Retinal pigment epithelial cell (primary cell): ENCODE results near the gene ABHD2.
"Not testable (repeated sequence)": the region's sequence is repeated elsewhere in the genome, so short reads cannot be mapped to it uniquely, and the experiment has no call there.

ENCODE experiments used
- DNase-seq: peaks from one replicate; pipeline ENCODE4 v3.0.0-alpha.2; 2010; ENCODE audit warnings: low read depth
- H3K4me3 ChIP-seq: 2 replicates; pipeline ENCODE4 v1.5.1; 2011; ENCODE audit warnings: mild to moderate bottlenecking, low read length, control low read depth, moderate library complexity
- CTCF ChIP-seq: conservative IDR thresholded peaks from 2 replicates; pipeline ENCODE4 v1.5.1; 2011; ENCODE audit warnings: low read depth, low read length, control low read depth, inconsistent platforms

ABHD2 gene

DNA sequence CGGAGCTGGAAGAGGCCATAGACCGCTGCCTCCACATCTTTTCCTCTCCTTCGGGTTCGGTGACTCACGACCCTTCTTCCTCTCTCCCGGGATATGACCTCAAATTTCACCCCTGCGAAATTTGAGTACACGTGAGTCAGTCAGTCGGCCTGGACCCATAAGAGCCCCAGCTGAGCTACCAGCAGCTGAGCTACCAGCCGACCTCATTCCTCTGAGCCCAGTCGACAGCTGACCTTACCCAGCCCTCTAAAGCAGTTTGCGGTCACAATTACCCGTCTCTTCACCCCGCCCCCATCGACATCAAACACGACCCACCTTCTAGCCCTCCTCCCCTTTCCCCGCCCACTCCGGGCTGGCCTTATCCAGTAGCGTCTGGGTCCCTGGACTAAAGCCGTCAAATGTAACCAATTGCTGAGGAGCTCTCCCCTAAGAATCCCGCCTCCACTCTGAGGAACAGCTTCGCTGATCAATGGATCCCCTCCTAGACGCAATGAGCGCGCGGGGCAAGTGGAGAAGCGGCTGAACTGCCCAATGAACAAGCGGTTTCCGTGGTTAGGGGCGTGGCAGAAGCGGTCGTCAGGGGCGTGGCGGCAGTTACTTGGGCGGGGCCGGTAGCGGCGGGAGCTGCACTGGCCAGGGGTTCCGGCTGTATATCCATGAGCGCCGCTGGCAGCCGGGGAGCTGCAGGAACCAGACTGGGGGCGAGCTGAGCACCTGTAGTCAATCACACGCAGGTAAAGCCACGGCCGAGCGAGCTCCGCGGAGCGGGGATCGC lies at the start of gene ABHD2:
Gene ABHD2, plus strand, starts transcription at position 627 of the 775 bp plus-strand sequence. CDS start 27,872 bp downstream, outside the sequence.
- DNase-seq = peak; percentile 100
- peak within 1 kb of the TSS; percentile 93 for H3K4me3 ChIP-seq
- TF ChIP-seq CTCF = no peak

DNA sequence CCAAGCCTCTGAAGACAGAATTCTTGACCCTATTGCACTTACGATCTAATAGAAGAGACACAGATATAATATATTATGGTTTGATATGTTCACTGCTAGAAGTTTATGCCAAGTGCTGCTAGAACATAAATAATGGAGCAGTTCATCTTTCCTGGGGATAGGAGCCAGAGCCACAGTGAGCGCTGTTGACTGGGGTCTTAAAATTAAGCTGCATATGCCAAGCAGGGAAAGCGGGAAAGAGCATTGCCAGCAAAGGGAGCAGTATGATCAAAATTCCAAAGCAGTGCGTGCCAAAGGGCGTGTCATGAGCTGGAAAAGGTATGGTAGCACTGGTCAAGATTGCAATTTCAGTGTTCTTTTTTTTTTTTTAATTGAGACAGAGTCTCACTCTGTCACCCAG lies 49.1 kb upstream of the ABHD2 start:
- TF ChIP-seq CTCF = no peak
- H3K4me3 ChIP-seq = no peak overlapping the region
- no peak for DNase-seq

DNA sequence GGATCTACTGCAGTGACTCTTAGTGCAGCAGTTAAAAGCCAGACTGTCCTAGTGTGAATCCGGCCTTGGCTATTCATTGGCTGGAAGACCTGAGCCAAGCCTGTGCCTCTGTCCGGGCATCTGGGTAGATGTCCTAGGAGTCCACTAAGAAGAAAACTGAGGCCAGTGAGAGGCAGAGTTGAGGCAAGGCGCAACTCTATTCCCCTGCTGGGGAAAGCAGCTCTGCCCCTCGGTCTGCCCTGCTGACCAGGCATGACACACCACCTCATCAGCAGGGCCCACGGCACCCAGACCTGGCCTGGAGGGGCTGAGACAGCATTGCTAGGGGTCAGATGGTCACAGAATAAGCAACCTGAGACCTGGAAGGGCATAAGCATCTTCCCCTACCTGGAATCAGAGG lies 46.7 kb upstream of the ABHD2 start:
- no peak overlapping the region for H3K4me3 ChIP-seq
- DNase-seq = no peak
- no peak for TF ChIP-seq CTCF

GRCh38 chr15:89042387-89042786 lies 45.9 kb upstream of the ABHD2 start:
- no peak for DNase-seq
- no peak for TF ChIP-seq CTCF

GRCh38 chr15:89043031-89044002 lies 44.9 kb upstream of the ABHD2 start:
- no peak for DNase-seq
- no peak overlapping the region for H3K4me3 ChIP-seq
- TF ChIP-seq CTCF = no peak

More at GRCh38 chr15:89042387-89042786, 45.9 kb upstream of the ABHD2 start:
- H3K4me3 ChIP-seq = no peak overlapping the region

DNA sequence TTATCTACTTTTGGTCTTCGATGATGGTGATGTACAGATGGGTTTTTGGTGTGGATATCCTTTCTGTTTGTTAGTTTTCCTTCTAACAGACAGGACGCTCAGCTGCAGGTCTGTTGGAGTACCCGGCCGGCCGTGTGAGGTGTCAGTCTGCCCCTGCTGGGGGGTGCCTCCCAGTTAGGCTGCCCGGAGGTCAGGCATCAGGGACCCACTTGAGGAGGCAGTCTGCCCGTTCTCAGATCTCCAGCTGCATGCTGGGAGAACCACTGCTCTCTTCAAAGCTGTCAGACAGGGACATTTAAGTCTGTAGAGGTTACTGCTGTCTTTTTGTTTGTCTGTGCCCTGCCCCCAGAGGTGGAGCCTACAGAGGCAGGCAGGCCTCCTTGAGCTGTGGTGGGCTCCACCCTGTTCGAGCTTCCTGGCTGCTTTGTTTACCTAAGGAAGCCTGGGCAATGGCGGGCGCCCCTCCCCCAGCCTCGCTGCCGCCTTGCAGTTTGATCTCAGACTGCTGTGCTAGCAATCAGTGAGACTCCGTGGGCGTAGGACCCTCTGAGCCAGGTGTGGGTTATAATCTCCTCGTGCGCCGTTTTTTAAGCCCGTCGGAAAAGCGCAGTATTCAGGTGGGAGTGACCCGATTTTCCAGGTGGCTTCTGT lies 39.1 kb upstream of the ABHD2 start:
- not testable (repeated sequence) for H3K4me3 ChIP-seq, DNase-seq

DNA sequence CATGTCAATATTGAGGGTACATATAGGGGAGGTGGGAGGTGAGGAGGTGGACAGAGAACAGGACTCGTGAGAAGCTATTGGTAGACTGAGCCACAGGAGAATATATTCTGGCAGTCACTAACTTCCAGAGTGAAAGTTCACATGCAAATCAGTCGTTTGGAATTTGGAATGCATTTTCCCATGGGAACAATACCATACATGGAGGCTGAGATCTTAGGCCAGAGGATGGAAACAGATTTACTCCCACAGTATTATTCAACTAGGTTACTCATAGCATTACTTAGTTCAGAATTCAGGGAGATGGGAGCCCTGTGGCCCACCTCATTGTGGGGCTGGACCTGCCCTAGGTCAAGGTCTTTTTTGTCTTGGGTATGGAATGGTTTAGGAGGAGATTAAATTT lies 36.4 kb upstream of the ABHD2 start:
- no peak overlapping the region for H3K4me3 ChIP-seq
- DNase-seq = peak; percentile 48
- no peak for TF ChIP-seq CTCF
